Left ventricle myocardium inferior (tissue), 1 donor: ENCODE measurements around the gene SETD6. TPM values are rescaled to one million over a fixed set of nuclear protein-coding genes. Genes with fewer than 3 reads are reported as not detected.

Experiments used
- DNase-seq: peaks from one replicate; pipeline ENCODE4 v3.0.0-alpha.2; 2020
- H3K27ac ChIP-seq: fragments of 200-600 bp; replicated peaks from 2 replicates; pipeline ENCODE4 v1.8.0; 2021
- H3K27me3 ChIP-seq: fragments of 200-600 bp; 2 replicates; pipeline ENCODE4 v1.8.0; 2021; ENCODE audit warnings: low read depth
- H3K36me3 ChIP-seq: fragments of 200-600 bp; 2 replicates; pipeline ENCODE4 v1.8.0; 2021
- H3K4me1 ChIP-seq: fragments of 200-600 bp; 2 replicates; pipeline ENCODE4 v1.8.0; 2021
- H3K4me3 ChIP-seq: fragments of 200-600 bp; 2 replicates; pipeline ENCODE4 v1.8.0; 2021; ENCODE audit warnings: mild to moderate bottlenecking, moderate library complexity
- H3K9me3 ChIP-seq: fragments of 200-600 bp; replicated peaks from 2 replicates; pipeline ENCODE4 v1.8.0; 2021
- CTCF ChIP-seq: fragments of 200-600 bp; IDR thresholded peaks from 2 replicates; pipeline ENCODE4 v1.8.0; 2021; ENCODE audit warnings: antibody characterized with exemption, mild to moderate bottlenecking, borderline replicate concordance
- intact Hi-C: fragments of 100-400 bp; cut with micrococcal nuclease; formaldehyde crosslinking; loops from one replicate; pipeline ENCODE4 v1.11.0; 2022
- total RNA-seq: library from RNA; stranded (reverse); fragmentation: NEBNext Ultra II Directional; extraction: Animal tissue kit (Norgen Biotek cat#: 25700); gene quantifications from one replicate; pipeline ENCODE4 v1.2.1, GENCODE V29; 2021
- donor health status: DM: no; HTN: yes; CAD: no; lungs with severe emphysema.

SETD6 gene
- total RNA-seq, 1 donor from 2014 or later, result 16.8 TPM

- no peaks in the 10 kb centered on the region for H3K27me3 ChIP-seq
- no peak for TF ChIP-seq CTCF
- no peak overlapping the region for H3K4me3 ChIP-seq
- intact Hi-C loops, result loop anchor here (10.0 kb wide), 1 partner anchor 47 kb away; no protein-coding TSS in a partner anchor
- H3K36me3 ChIP-seq, result peaks cover 94% of the 10 kb centered on the region
- peak overlapping the region; percentile 61 for H3K27ac ChIP-seq
- peaks cover 68% of the 10 kb centered on the region for H3K4me1 ChIP-seq
- H3K9me3 ChIP-seq, result no peaks in the 10 kb centered on the region
- DNase-seq, result no peak
Observed at GRCh38 chr16:58537124-58537906, 22.0 kb downstream of the SETD6 start.

- peaks cover 48% of the 10 kb centered on the region for H3K4me1 ChIP-seq
- no peaks in the 10 kb centered on the region for H3K27me3 ChIP-seq
- intact Hi-C loops, result no loop called here
- TF ChIP-seq CTCF, result no peak
- peaks cover 100% of the 10 kb centered on the region for H3K36me3 ChIP-seq
- H3K27ac ChIP-seq, result no peak overlapping the region
- no peak overlapping the region for H3K4me3 ChIP-seq
- H3K9me3 ChIP-seq, result no peaks in the 10 kb centered on the region
- DNase-seq, result no peak
Observed at GRCh38 chr16:58541711-58542110, 26.4 kb downstream of the SETD6 start.

GRCh38 chr16:58542291-58542690, 27.0 kb downstream of the SETD6 start:
- Histone ChIP-seq H3K4me3 (no peak overlapping the region), H3K36me3 (peaks cover 100% of the 10 kb centered on the region), H3K4me1 (peaks cover 43% of the 10 kb centered on the region), H3K27ac (no peak overlapping the region), H3K9me3 (no peaks in the 10 kb centered on the region), H3K27me3 (no peaks in the 10 kb centered on the region)
- no peak for TF ChIP-seq CTCF
- no peak for DNase-seq
- intact Hi-C loops, result no loop called here

GRCh38 chr16:58543685-58544084, 28.4 kb downstream of the SETD6 start:
- Histone ChIP-seq H3K27ac (no peak overlapping the region), H3K9me3 (no peaks in the 10 kb centered on the region), H3K36me3 (peaks cover 97% of the 10 kb centered on the region), H3K4me3 (no peak overlapping the region), H3K4me1 (peaks cover 44% of the 10 kb centered on the region), H3K27me3 (no peaks in the 10 kb centered on the region)
- intact Hi-C loops, result no loop called here
- DNase-seq, result no peak
- no peak for TF ChIP-seq CTCF

- no peak for DNase-seq
- H3K9me3 ChIP-seq, result no peaks in the 10 kb centered on the region
- peaks cover 97% of the 10 kb centered on the region for H3K36me3 ChIP-seq
- no peaks in the 10 kb centered on the region for H3K27me3 ChIP-seq
- H3K27ac ChIP-seq, result peak overlapping the region; percentile 71
- H3K4me3 ChIP-seq, result no peak overlapping the region
- intact Hi-C loops, result no loop called here
- H3K4me1 ChIP-seq, result peaks cover 56% of the 10 kb centered on the region
- TF ChIP-seq CTCF, result no peak
Observed at GRCh38 chr16:58548378-58548777, 33.1 kb downstream of the SETD6 start.
